WTC11 (cell line): Measurements from ENCODE around the gene CELA3A. TPM values are rescaled to one million over a fixed set of nuclear protein-coding genes. Genes with fewer than 3 reads are reported as not detected.
A peak's percentile ranks its signal among the peaks of the same experiment; 100 is the strongest.

Experiments used
- AFF4 ChIP-seq: sonication (generic); formaldehyde crosslinking; IDR thresholded peaks from 2 replicates; pipeline ENCODE4 v1.8.1; 2023; ENCODE audit warnings: mild to moderate bottlenecking, missing genetic modification reagents, borderline replicate concordance
- CDX4 ChIP-seq: fragments of 250-450 bp; sonication (Bioruptor Pico); IDR thresholded peaks from 2 replicates; pipeline ENCODE4 v1.9.0; 2021; ENCODE audit warnings: moderate library complexity, mild to moderate bottlenecking, inconsistent platforms, borderline replicate concordance
- E2F4 ChIP-seq: sonication (generic); formaldehyde crosslinking; IDR thresholded peaks from 2 replicates; pipeline ENCODE4 v1.8.1; 2022; ENCODE audit warnings: low read depth, mild to moderate bottlenecking, moderate library complexity, missing genetic modification reagents, borderline replicate concordance
- ELF4 ChIP-seq: sonication (generic); formaldehyde crosslinking; IDR thresholded peaks from 2 replicates; pipeline ENCODE4 v1.8.1; 2022; ENCODE audit warnings: low read depth, mild to moderate bottlenecking, moderate library complexity, missing genetic modification reagents
- ERG ChIP-seq: fragments of 250-450 bp; sonication (Bioruptor Pico); IDR thresholded peaks from 2 replicates; pipeline ENCODE4 v1.8.0; 2021; ENCODE audit warnings: mild to moderate bottlenecking
- ETV6 ChIP-seq: sonication (generic); formaldehyde crosslinking; IDR thresholded peaks from 2 replicates; pipeline ENCODE4 v1.8.1; 2022; ENCODE audit warnings: mild to moderate bottlenecking, missing genetic modification reagents
- FOXJ3 ChIP-seq: sonication (generic); formaldehyde crosslinking; IDR thresholded peaks from 2 replicates; pipeline ENCODE4 v1.9.0; 2021; ENCODE audit warnings: missing genetic modification reagents, mild to moderate bottlenecking, borderline replicate concordance
- FOXK1 ChIP-seq: sonication (generic); formaldehyde crosslinking; IDR thresholded peaks from 2 replicates; pipeline ENCODE4 v1.8.0; 2022; ENCODE audit warnings: mild to moderate bottlenecking, moderate library complexity, missing genetic modification reagents
- FOXP1 ChIP-seq: sonication (generic); formaldehyde crosslinking; IDR thresholded peaks from 2 replicates; pipeline ENCODE4 v1.8.0; 2022; ENCODE audit warnings: missing genetic modification reagents, mild to moderate bottlenecking, moderate library complexity, borderline replicate concordance
- GABPB1 ChIP-seq: sonication (generic); formaldehyde crosslinking; IDR thresholded peaks from 2 replicates; pipeline ENCODE4 v1.8.1; 2023; ENCODE audit warnings: mild to moderate bottlenecking, missing genetic modification reagents
- IRF1 ChIP-seq: sonication (generic); formaldehyde crosslinking; IDR thresholded peaks from 2 replicates; pipeline ENCODE4 v1.8.0; 2023; ENCODE audit warnings: missing genetic modification reagents
- IRF2 ChIP-seq: sonication (generic); formaldehyde crosslinking; IDR thresholded peaks from 2 replicates; pipeline ENCODE4 v1.8.0; 2022; ENCODE audit warnings: low read depth, missing genetic modification reagents, borderline replicate concordance
- KAT7 ChIP-seq: sonication (generic); formaldehyde crosslinking; IDR thresholded peaks from 2 replicates; pipeline ENCODE4 v1.8.1; 2023; ENCODE audit warnings: missing genetic modification reagents, mild to moderate bottlenecking, borderline replicate concordance
- MYBL2 ChIP-seq: sonication (generic); formaldehyde crosslinking; IDR thresholded peaks from 2 replicates; pipeline ENCODE4 v1.8.1; 2023; ENCODE audit warnings: mild to moderate bottlenecking, moderate library complexity, missing genetic modification reagents
- NR3C1 ChIP-seq: sonication (generic); formaldehyde crosslinking; conservative IDR thresholded peaks from 2 replicates; pipeline ENCODE4 v1.8.1; 2023; ENCODE audit warnings: low read depth, mild to moderate bottlenecking, missing genetic modification reagents
- SMAD4 ChIP-seq: sonication (generic); formaldehyde crosslinking; IDR thresholded peaks from 2 replicates; pipeline ENCODE4 v1.8.0; 2022; ENCODE audit warnings: mild to moderate bottlenecking, missing genetic modification reagents
- TEAD4 ChIP-seq: sonication (generic); formaldehyde crosslinking; IDR thresholded peaks from 2 replicates; pipeline ENCODE4 v1.8.0; 2022; ENCODE audit warnings: mild to moderate bottlenecking, missing genetic modification reagents
- TP53 ChIP-seq: sonication (generic); formaldehyde crosslinking; IDR thresholded peaks from 2 replicates; pipeline ENCODE4 v1.8.1; 2023; ENCODE audit warnings: mild to moderate bottlenecking, missing genetic modification reagents
- ZBTB21 ChIP-seq: sonication (generic); formaldehyde crosslinking; IDR thresholded peaks from 2 replicates; pipeline ENCODE4 v1.8.1; 2023; ENCODE audit warnings: mild to moderate bottlenecking, missing genetic modification reagents, borderline replicate concordance
- ZNF138 ChIP-seq: sonication (generic); formaldehyde crosslinking; conservative IDR thresholded peaks from 2 replicates; pipeline ENCODE4 v1.8.1; 2022; ENCODE audit warnings: mild to moderate bottlenecking, moderate library complexity, missing genetic modification reagents
- ZNF219 ChIP-seq: sonication (generic); formaldehyde crosslinking; IDR thresholded peaks from 2 replicates; pipeline ENCODE4 v1.8.0; 2023; ENCODE audit warnings: missing genetic modification reagents, mild to moderate bottlenecking, borderline replicate concordance
- ZNF512 ChIP-seq: sonication (generic); formaldehyde crosslinking; IDR thresholded peaks from 2 replicates; pipeline ENCODE4 v1.8.1; 2022; ENCODE audit warnings: missing genetic modification reagents, borderline replicate concordance
- ZNF532 ChIP-seq: fragments of 250-450 bp; sonication (Bioruptor Pico); IDR thresholded peaks from 2 replicates; pipeline ENCODE4 v1.9.0; 2021; ENCODE audit warnings: mild to moderate bottlenecking, borderline replicate concordance
- total RNA-seq: library from RNA; stranded (reverse); gene quantifications from 3 replicates; pipeline ENCODE4 v1.2.3, GENCODE V29; 2021

The CELA3A gene
- total RNA-seq, 1 experiment from 2014 or later, result 8.0 TPM

- no peak; the same call in 1 of the 2 replicates for TF ChIP-seq FOXP1 (CRISPR knock-in tag)
- no peak for TF ChIP-seq KAT7 (CRISPR knock-in tag)
- no peak for TF ChIP-seq ZNF532 (CRISPR knock-in tag)
- no peak for TF ChIP-seq TEAD4
- 0 out of 2 replicates have a peak, but pooled peaks have one; percentile 14 for TF ChIP-seq ETV6 (CRISPR knock-in tag)
- no peak for TF ChIP-seq FOXJ3
- no peak for TF ChIP-seq IRF1 (CRISPR knock-in tag)
- no peak for TF ChIP-seq IRF2
- peak; percentile 79 for TF ChIP-seq GABPB1 (CRISPR knock-in tag)
- no peak for TF ChIP-seq E2F4 (CRISPR knock-in tag)
- TF ChIP-seq NR3C1 (CRISPR knock-in tag), result no peak
- TF ChIP-seq ELF4, result no peak
- no peak for TF ChIP-seq ZNF138 (CRISPR knock-in tag)
- no peak for TF ChIP-seq FOXK1
- no peak for TF ChIP-seq AFF4 (CRISPR knock-in tag)
- TF ChIP-seq CDX4, result no peak
- TF ChIP-seq ZBTB21 (CRISPR knock-in tag), result no peak
- no peak for TF ChIP-seq ZNF512
- TF ChIP-seq SMAD4 (CRISPR knock-in tag), result no peak
- no peak for TF ChIP-seq ZNF219 (CRISPR knock-in tag)
- peak; percentile 81; the same call in 1 of the 2 replicates for TF ChIP-seq MYBL2 (CRISPR knock-in tag)
- TF ChIP-seq ERG (CRISPR knock-in tag), result no peak
- no peak for TF ChIP-seq TP53
Observed at GRCh38 chr1:22025368-22026155, 24.1 kb downstream of the CELA3A start (continued).
